Sigmoid colon (tissue), 4 donors: ENCODE measurements around the gene SORCS2.

Experiments
- CTCF ChIP-seq, 4 experiments: fragments of 450-650 bp in 3 of 4; fragments of 200-600 bp in 1 of 4; IDR thresholded peaks; one replicate each; pipeline ENCODE4 v1.5.1; 2016 to 2019; ENCODE audit warnings: antibody characterized with exemption in 4 of 4, mild to moderate bottlenecking in 3 of 4, moderate library complexity in 2 of 4
- EP300 ChIP-seq, 4 donors: sonication (generic); formaldehyde crosslinking; IDR thresholded peaks; one replicate each; pipeline ENCODE4 v1.6.1; 2017; ENCODE audit warnings: antibody characterized with exemption in 4 of 4
- POLR2AphosphoS5 ChIP-seq, 4 donors: sonication (generic); formaldehyde crosslinking; IDR thresholded peaks; one replicate each; pipeline ENCODE4 v1.6.1; 2017; ENCODE audit warnings: antibody characterized with exemption in 4 of 4

DNA sequence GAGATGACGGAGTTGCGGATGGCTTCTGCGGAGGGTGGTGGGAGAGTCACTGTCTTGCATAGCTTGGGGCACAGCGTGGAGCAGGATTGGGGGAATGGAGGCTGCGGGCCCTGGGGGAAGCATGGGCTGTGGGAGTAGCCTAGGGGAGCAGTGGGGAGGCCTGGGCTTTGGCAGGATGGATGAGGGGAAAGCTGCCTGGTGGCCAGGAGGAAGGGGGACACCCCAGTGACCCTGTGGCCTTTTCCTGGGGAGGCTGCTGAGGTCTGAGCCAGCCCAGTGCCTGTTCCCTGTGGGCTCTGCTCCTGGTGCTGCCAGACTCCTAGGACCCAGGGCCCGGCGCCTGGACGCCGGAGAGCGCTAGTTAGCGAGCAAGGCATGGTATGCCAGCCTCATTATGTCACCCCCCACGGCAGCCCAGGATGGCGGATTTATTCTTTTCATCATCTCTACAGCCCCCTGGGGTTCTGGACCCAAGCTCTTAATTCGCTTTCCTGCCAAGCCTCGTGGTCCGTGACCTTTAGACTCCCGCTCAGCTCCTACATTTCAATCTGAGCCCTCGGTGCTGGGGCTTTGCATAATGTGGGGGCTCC lies 39.8 kb downstream of the SORCS2 start:
- TF ChIP-seq POLR2AphosphoS5 (IDR thresholded peaks at IDR 0.05) (no peak), CTCF (IDR thresholded peaks at IDR 0.05) (no peak), EP300 (IDR thresholded peaks at IDR 0.05) (no peak)
